Transverse colon (tissue), 3 donors: ENCODE measurements around the gene ITPKA.

Source experiments
- POLR2A ChIP-seq: fragments of 450-650 bp; IDR thresholded peaks from one replicate; pipeline ENCODE4 v1.6.1; 2016; ENCODE audit warnings: antibody characterized with exemption, mild to moderate bottlenecking, moderate library complexity
- TF ChIP-seq, protein P1 (sequence below), 5 experiments: fragments of 200-600 bp in 3 of 5; fragments of 450-650 bp in 2 of 5; sonication (generic) in 3 of 5; IDR thresholded peaks; 1 replicate in 2 of 5; 2 replicates in 3 of 5; pipeline ENCODE4 v1.5.1; 2016 to 2017; ENCODE audit warnings: antibody characterized with exemption in 5 of 5, inconsistent platforms in 3 of 5, mild to moderate bottlenecking in 2 of 5, moderate library complexity in 1 of 5

GRCh38 chr15:41473418-41473817 is 20.3 kb upstream of the ITPKA start:
- TF ChIP-seq, protein P1, sequence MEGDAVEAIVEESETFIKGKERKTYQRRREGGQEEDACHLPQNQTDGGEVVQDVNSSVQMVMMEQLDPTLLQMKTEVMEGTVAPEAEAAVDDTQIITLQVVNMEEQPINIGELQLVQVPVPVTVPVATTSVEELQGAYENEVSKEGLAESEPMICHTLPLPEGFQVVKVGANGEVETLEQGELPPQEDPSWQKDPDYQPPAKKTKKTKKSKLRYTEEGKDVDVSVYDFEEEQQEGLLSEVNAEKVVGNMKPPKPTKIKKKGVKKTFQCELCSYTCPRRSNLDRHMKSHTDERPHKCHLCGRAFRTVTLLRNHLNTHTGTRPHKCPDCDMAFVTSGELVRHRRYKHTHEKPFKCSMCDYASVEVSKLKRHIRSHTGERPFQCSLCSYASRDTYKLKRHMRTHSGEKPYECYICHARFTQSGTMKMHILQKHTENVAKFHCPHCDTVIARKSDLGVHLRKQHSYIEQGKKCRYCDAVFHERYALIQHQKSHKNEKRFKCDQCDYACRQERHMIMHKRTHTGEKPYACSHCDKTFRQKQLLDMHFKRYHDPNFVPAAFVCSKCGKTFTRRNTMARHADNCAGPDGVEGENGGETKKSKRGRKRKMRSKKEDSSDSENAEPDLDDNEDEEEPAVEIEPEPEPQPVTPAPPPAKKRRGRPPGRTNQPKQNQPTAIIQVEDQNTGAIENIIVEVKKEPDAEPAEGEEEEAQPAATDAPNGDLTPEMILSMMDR (IDR thresholded peaks at IDR 0.05): no peak
- no peak for TF ChIP-seq POLR2A
